Gastroesophageal sphincter (tissue), 4 donors: Measurements from ENCODE around the gene LEAP2. TPM values are rescaled to one million over a fixed set of nuclear protein-coding genes. Genes with fewer than 3 reads are reported as not detected.

Experiments used
- ATAC-seq: fragments of 150-250 bp; one replicate; pipeline ENCODE4 v1.9.1; 2016; ENCODE audit warnings: mild to moderate bottlenecking, moderate library complexity
- H3K27ac ChIP-seq, 4 donors: fragments of 200-600 bp; sonication (generic) in 3 of 4; 1 replicate in 3 of 4; 2 replicates in 1 of 4; pipeline ENCODE4 v1.5.1; 2016 to 2019
- H3K27me3 ChIP-seq: fragments of 200-600 bp; sonication (generic); one replicate; pipeline ENCODE4 v1.5.1; 2019
- H3K36me3 ChIP-seq, 2 donors: fragments of 200-600 bp; sonication (generic); one replicate each; pipeline ENCODE4 v1.5.1; 2019; ENCODE audit warnings: control low read depth in 1 of 2
- H3K4me1 ChIP-seq, 3 donors: fragments of 200-600 bp; sonication (generic); 1 replicate in 2 of 3; 2 replicates in 1 of 3; pipeline ENCODE4 v1.5.1; 2016 to 2019; ENCODE audit warnings: control low read depth in 2 of 3
- H3K4me3 ChIP-seq, 2 donors: fragments of 200-600 bp; sonication (generic); one replicate each; pipeline ENCODE4 v1.5.1; 2019; ENCODE audit warnings: mild to moderate bottlenecking in 1 of 2, moderate library complexity in 1 of 2
- H3K9me3 ChIP-seq, 3 donors: fragments of 200-600 bp; sonication (generic); one replicate each; pipeline ENCODE4 v1.5.1; 2017 to 2019; ENCODE audit warnings: control low read depth in 2 of 3
- CTCF ChIP-seq, 4 experiments: fragments of 200-600 bp in 2 of 4; fragments of 450-650 bp in 2 of 4; sonication (generic) in 1 of 4; IDR thresholded peaks; one replicate each; pipeline ENCODE4 v1.5.1; 2017 to 2019; ENCODE audit warnings: antibody characterized with exemption in 4 of 4, mild to moderate bottlenecking in 2 of 4, moderate library complexity in 2 of 4
- EP300 ChIP-seq: sonication (generic); formaldehyde crosslinking; IDR thresholded peaks from one replicate; pipeline ENCODE4 v1.6.1; 2017; ENCODE audit warnings: antibody characterized with exemption, mild to moderate bottlenecking
- POLR2A ChIP-seq, 2 donors: fragments of 450-650 bp; IDR thresholded peaks; one replicate each; pipeline ENCODE4 v1.6.1; 2017; ENCODE audit warnings: antibody characterized with exemption in 2 of 2, mild to moderate bottlenecking in 2 of 2, moderate library complexity in 1 of 2
- POLR2AphosphoS5 ChIP-seq: sonication (generic); formaldehyde crosslinking; IDR thresholded peaks from one replicate; pipeline ENCODE4 v1.6.1; 2017; ENCODE audit warnings: antibody characterized with exemption
- WGBS, 2 donors: methylation state at CpG; one replicate each; pipeline ENCODE4 v1.1.5; 2018; ENCODE audit warnings: low coverage in 1 of 2; 5-methylcytosine and 5-hydroxymethylcytosine counted together
- total RNA-seq, 4 donors: library from RNA; depleted of rRNA; stranded (reverse); fragments of >200 nt; gene quantifications; one replicate each; pipeline ENCODE4 v1.1.0, GENCODE V29; 2016

LEAP2 gene
- total RNA-seq, 4 donors from 2014 or later, result 0.12 to 1.9 (median 0.74) TPM

- WGBS, 2 donors, result 25 to 41% methylated on average over 2 of the region's 2 CpGs
- Histone ChIP-seq H3K9me3 (no peaks in the 10 kb centered on the region), H3K4me3 (no peak overlapping the region), H3K36me3 (peaks cover 16 to 94% of the 10 kb centered on the region in 2 donors), H3K27ac (no peak overlapping the region), H3K27me3 (no peaks in the 10 kb centered on the region), H3K4me1 (peaks cover 0 to under 1% (median 0%) of the 10 kb centered on the region in 3 donors)
- ATAC-seq, result peak; percentile 63
- TF ChIP-seq CTCF (IDR thresholded peaks at IDR 0.05) (peak; percentile 36 to 66 (median 60)), EP300 (no peak)
Measured at GRCh38 chr5:132883261-132883834, 9.9 kb downstream of the LEAP2 start.

- H3K27ac ChIP-seq, result no peak overlapping the region
- ATAC-seq, result no peak
- TF ChIP-seq CTCF (IDR thresholded peaks at IDR 0.05) (no peak), POLR2A (IDR thresholded peaks at IDR 0.05) (no peak), EP300 (no peak), POLR2AphosphoS5 (no peak)
Measured at GRCh38 chr5:132884548-132884947, 11.1 kb downstream of the LEAP2 start.

GRCh38 chr5:132886064-132886823 lies 12.8 kb downstream of the LEAP2 start:
- H3K36me3 ChIP-seq, result peaks cover 12 to 95% of the 10 kb centered on the region in 2 donors
- H3K4me1 ChIP-seq, result no peaks in the 10 kb centered on the region
- 83 to 84% methylated on average over 7 to 8 of the region's 11 CpGs for WGBS, 2 donors
- no peak overlapping the region for H3K4me3 ChIP-seq
- H3K27me3 ChIP-seq, result no peaks in the 10 kb centered on the region
- TF ChIP-seq POLR2AphosphoS5 (no peak), CTCF (IDR thresholded peaks at IDR 0.05) (no peak), POLR2A (IDR thresholded peaks at IDR 0.05) (no peak), EP300 (no peak)
- H3K9me3 ChIP-seq, result no peaks in the 10 kb centered on the region
- no peak for ATAC-seq
- H3K27ac ChIP-seq, result no peak overlapping the region

More at GRCh38 chr5:132884548-132884947, 11.1 kb downstream of the LEAP2 start:
- H3K4me1 ChIP-seq, result no peaks in the 10 kb centered on the region
- 45 to 69% methylated on average over 2 of the region's 2 CpGs for whole genome bisulfite sequencing, 2 donors
- H3K9me3 ChIP-seq, result no peaks in the 10 kb centered on the region
- H3K27me3 ChIP-seq, result no peaks in the 10 kb centered on the region
- no peak overlapping the region for H3K4me3 ChIP-seq
- peaks cover 16 to 95% of the 10 kb centered on the region in 2 donors for H3K36me3 ChIP-seq

- Histone ChIP-seq H3K9me3 (no peaks in the 10 kb centered on the region), H3K4me1 (no peaks in the 10 kb centered on the region), H3K4me3 (no peak overlapping the region), H3K27ac (no peak overlapping the region), H3K27me3 (no peaks in the 10 kb centered on the region), H3K36me3 (peaks cover 12 to 95% of the 10 kb centered on the region in 2 donors)
- ATAC-seq, result no peak
- no peak for TF ChIP-seq CTCF (IDR thresholded peaks at IDR 0.05)
- TF ChIP-seq POLR2AphosphoS5, result no peak
- TF ChIP-seq EP300, result no peak
- no peak for TF ChIP-seq POLR2A (IDR thresholded peaks at IDR 0.05)
- 15 to 33% methylated on average over 1 of the region's 1 CpG for WGBS, 2 donors
Measured at GRCh38 chr5:132887283-132887682, 13.8 kb downstream of the LEAP2 start.

- H3K4me1 ChIP-seq, result peaks cover 0 to under 1% (median 0%) of the 10 kb centered on the region in 3 donors
- H3K36me3 ChIP-seq, result peaks cover 12 to 100% of the 10 kb centered on the region in 2 donors
- no peak for ATAC-seq
- no peaks in the 10 kb centered on the region for H3K27me3 ChIP-seq
- no peak overlapping the region for H3K4me3 ChIP-seq
- H3K9me3 ChIP-seq, result no peaks in the 10 kb centered on the region
- H3K27ac ChIP-seq, result no peak overlapping the region
- TF ChIP-seq POLR2AphosphoS5, result no peak
- no peak for TF ChIP-seq CTCF (IDR thresholded peaks at IDR 0.05)
- no peak for TF ChIP-seq EP300
- no peak for TF ChIP-seq POLR2A (IDR thresholded peaks at IDR 0.05)
Measured at GRCh38 chr5:132889501-132889900, 16.0 kb downstream of the LEAP2 start.
